ENCODE data around the gene INF2.

- TF ChIP-seq CTCF (conservative IDR thresholded peaks at IDR 0.05; ENCODE audit: low read depth, low read length): no peak
- no peak for TF ChIP-seq EZH2 (IDR thresholded peaks at IDR 0.05; ENCODE audit: borderline replicate concordance, low read depth, low read length, poor library complexity, severe bottlenecking)
These were observed at the start of gene INF2 for GRCh38 chr14:104689109-104689880.
